GM10248 (cell line): ENCODE data around the gene SPOCK3.

Experiments used
- CTCF ChIA-PET: fragments of 300-600 bp; sonication (Branson Sonifier 250); formaldehyde crosslinking; extraction: SDS; loops from one replicate; lab custom pipeline; 2021; ENCODE audit warnings: antibody characterized with exemption; lab: Yijun Ruan, JAX
- POLR2A ChIA-PET: fragments of 350-650 bp; sonication (Branson Sonifier 250); formaldehyde crosslinking; extraction: SDS; loops from one replicate; lab custom pipeline; 2020; ENCODE audit warnings: antibody characterized with exemption; lab: Yijun Ruan, JAX
- DNase-seq: peaks from one replicate; pipeline ENCODE4 v3.0.0; 2012; ENCODE audit errors: extremely low spot score
- CTCF ChIP-seq: IDR thresholded peaks from 2 replicates; pipeline ENCODE4 v1.5.1; 2012; ENCODE audit warnings: mild to moderate bottlenecking, low read depth; ENCODE audit errors: extremely low read depth, missing control alignments, control extremely low read depth

The SPOCK3 gene

GRCh38 chr4:166957451-166957850, 276.8 kb downstream of the SPOCK3 start:
- POLR2A ChIA-PET, result no interaction called here
- CTCF ChIA-PET, result interaction anchor here (1.5 kb wide), 1 partner anchor 23 kb away, joined by 4 read pairs; no protein-coding TSS in a partner anchor
- no peak for DNase-seq

GRCh38 chr4:166956484-166956883, 277.8 kb downstream of the SPOCK3 start:
- CTCF ChIA-PET, result interaction anchor here (1.5 kb wide), 1 partner anchor 24 kb away, joined by 4 read pairs; no protein-coding TSS in a partner anchor

More at GRCh38 chr4:166957451-166957850, 276.8 kb downstream of the SPOCK3 start:
- no peak for TF ChIP-seq CTCF

DNA sequence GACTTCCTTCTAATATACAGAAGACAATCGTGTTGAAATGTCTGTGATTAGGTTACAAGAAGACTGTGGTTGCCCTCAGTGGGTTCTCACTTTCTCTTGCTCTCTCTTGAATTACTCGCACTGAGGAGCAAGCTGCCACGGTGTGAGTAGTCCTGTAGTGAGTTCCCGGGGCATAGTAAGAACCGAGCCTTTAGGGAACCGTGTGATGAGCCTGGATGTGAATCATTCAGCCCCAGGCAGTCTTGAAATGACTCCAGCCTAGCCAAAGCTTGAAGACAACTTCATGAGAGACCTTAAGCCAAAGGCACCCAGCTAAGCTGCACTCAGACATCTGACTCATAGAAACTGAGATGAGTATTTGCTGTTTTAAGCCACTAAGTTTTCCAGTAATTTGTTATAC, 292.7 kb downstream of the SPOCK3 start:
- CTCF ChIA-PET, result no interaction called here
- POLR2A ChIA-PET, result no interaction called here
- no peak for DNase-seq
- no peak for TF ChIP-seq CTCF

More at GRCh38 chr4:166956484-166956883, 277.8 kb downstream of the SPOCK3 start:
- TF ChIP-seq CTCF, result no peak
- POLR2A ChIA-PET, result no interaction called here
- DNase-seq, result no peak

GRCh38 chr4:166930464-166930863, 303.8 kb downstream of the SPOCK3 start:
- TF ChIP-seq CTCF, result no peak
- CTCF ChIA-PET, result interaction anchor here (1.2 kb wide), 1 partner anchor 10 kb away, joined by 3 read pairs; no protein-coding TSS in a partner anchor
- POLR2A ChIA-PET, result no interaction called here
- no peak for DNase-seq

GRCh38 chr4:166924424-166924823, 309.9 kb downstream of the SPOCK3 start:
- TF ChIP-seq CTCF, result no peak
- ChIA-PET POLR2A (no interaction called here), CTCF (no interaction called here)
- no peak for DNase-seq

DNA sequence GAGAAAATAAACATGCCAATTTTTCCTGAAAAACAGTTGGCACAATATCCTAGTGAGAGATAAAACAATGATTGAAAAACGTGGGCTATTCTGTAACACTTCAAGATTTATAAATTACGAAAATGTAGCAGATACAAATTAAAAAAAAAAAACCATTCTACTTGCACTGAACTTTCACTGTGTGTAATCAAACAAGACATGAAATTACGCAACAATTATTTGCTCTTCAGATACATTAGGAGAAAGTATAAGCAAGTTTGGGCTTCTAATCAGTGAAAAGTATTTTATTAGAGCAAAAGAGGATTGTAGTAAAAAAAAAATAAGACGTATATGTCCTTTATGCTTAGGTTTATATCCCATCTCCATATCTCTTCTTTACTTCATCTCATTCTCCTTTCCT, 320.4 kb downstream of the SPOCK3 start:
- CTCF ChIA-PET, result no interaction called here
- DNase-seq, result no peak
- POLR2A ChIA-PET, result no interaction called here
- TF ChIP-seq CTCF, result no peak
